CD4-positive, alpha-beta T cell (primary cell): ENCODE data around the gene KCNA2. TPM values are rescaled to one million over a fixed set of nuclear protein-coding genes. Genes with fewer than 3 reads are reported as not detected.

Experiments used
- ATAC-seq: fragments of 200-7000 bp; cut with Tn5 transposase; one replicate; pipeline ENCODE4 v1.10.0; 2022; ENCODE audit warnings: mild to moderate bottlenecking; ENCODE audit not compliant: poor library complexity
- CTCF ChIA-PET: fragments of 350-600 bp; sonication (Branson Sonifier 250); formaldehyde crosslinking; loops from one replicate; lab custom pipeline; 2021; ENCODE audit warnings: antibody characterized with exemption, inconsistent platforms; lab: Charles Lee
- POLR2A ChIA-PET: fragments of 350-600 bp; sonication (Branson Sonifier 250); formaldehyde crosslinking; loops from one replicate; lab custom pipeline; 2021; ENCODE audit warnings: antibody characterized with exemption, inconsistent platforms; lab: Charles Lee
- DNase-seq, 14 experiments: peaks; one replicate each; pipeline ENCODE4 v3.0.0-alpha.2; 2013 to 2020; ENCODE audit warnings: mixed read lengths in 2 of 14
- H3K27ac ChIP-seq, 2 donors: one replicate each; pipeline versions ENCODE4 v1.5.1 to v1.7.0; 2013; ENCODE audit warnings: low read length in 2 of 2, low read depth in 1 of 2, mild to moderate bottlenecking in 1 of 2
- H3K27me3 ChIP-seq, 2 experiments: 1 replicate in 1 of 2; 2 replicates in 1 of 2; pipeline versions ENCODE4 v1.6.1 to v1.7.0; 2013; ENCODE audit warnings: low read length in 2 of 2, control low read depth in 1 of 2, mild to moderate bottlenecking in 1 of 2, moderate library complexity in 1 of 2; ENCODE audit not compliant: insufficient read depth in 2 of 2, control insufficient read depth in 1 of 2
- H3K36me3 ChIP-seq: one replicate; pipeline ENCODE4 v1.6.1; 2013; ENCODE audit warnings: low read length, control low read depth; ENCODE audit not compliant: insufficient read depth
- H3K4me1 ChIP-seq: one replicate; pipeline ENCODE4 v1.6.1; 2013; ENCODE audit warnings: low read length, control low read depth; ENCODE audit not compliant: insufficient read depth
- H3K4me3 ChIP-seq: one replicate; pipeline ENCODE4 v1.5.1; 2013; ENCODE audit warnings: mild to moderate bottlenecking, low read length, moderate library complexity
- H3K9me3 ChIP-seq, 2 experiments: 1 replicate in 1 of 2; 2 replicates in 1 of 2; pipeline versions ENCODE4 v1.6.1 to v1.7.0; 2013; ENCODE audit warnings: low read length in 2 of 2, mild to moderate bottlenecking in 2 of 2, control low read depth in 1 of 2, moderate library complexity in 1 of 2; ENCODE audit not compliant: control insufficient read depth in 1 of 2, insufficient read depth in 1 of 2
- H3K27ac Mint-ChIP-seq: one replicate; pipeline ENCODE4 v1.8.0; 2020; ENCODE audit warnings: mixed read lengths
- H3K27me3 Mint-ChIP-seq: one replicate; pipeline ENCODE4 v1.8.0; 2021; ENCODE audit warnings: mixed read lengths
- H3K36me3 Mint-ChIP-seq: one replicate; pipeline ENCODE4 v1.8.0; 2021; ENCODE audit warnings: low read depth, mixed read lengths
- H3K4me1 Mint-ChIP-seq: one replicate; pipeline ENCODE4 v1.8.0; 2021; ENCODE audit warnings: low read depth, mixed read lengths
- H3K4me3 Mint-ChIP-seq: one replicate; pipeline ENCODE4 v1.8.0; 2020; ENCODE audit warnings: mild to moderate bottlenecking, mixed read lengths
- H3K9me3 Mint-ChIP-seq: one replicate; pipeline ENCODE4 v1.8.0; 2020; ENCODE audit warnings: mixed read lengths
- CTCF ChIP-seq: fragments of 200-600 bp; IDR thresholded peaks from one replicate; pipeline ENCODE4 v1.8.0; 2022; ENCODE audit warnings: antibody characterized with exemption, mild to moderate bottlenecking
- intact Hi-C, 2 experiments: fragments of 100-400 bp; cut with DNase I in 1 of 2; cut with micrococcal nuclease in 1 of 2; formaldehyde crosslinking; loops; one replicate each; pipeline versions ENCODE4 v1.15.1 to v1.9.0; 2023 to 2025; cut with DNase I, micrococcal nuclease
- total RNA-seq, 174 experiments: library from RNA in 2 of 174; stranded (reverse) in 2 of 174; gene quantifications; one replicate each; pipeline ENCODE4 v1.2.3 and lab custom pipeline; 2021 to 2026

The KCNA2 gene
- total RNA-seq, 2 experiments from 2014 or later, result 0.78 to 0.88 TPM

GRCh38 chr1:110561596-110561995 is 44.6 kb downstream of the KCNA2 start:
- no peak for TF ChIP-seq CTCF
- H3K27ac Mint-ChIP-seq, result no peak overlapping the region
- no peaks in the 10 kb centered on the region for H3K36me3 Mint-ChIP-seq
- ATAC-seq, result no peak
- Histone ChIP-seq H3K27ac (no peak overlapping the region), H3K36me3 (no peaks in the 10 kb centered on the region), H3K9me3 (no peaks in the 10 kb centered on the region), H3K4me3 (no peak overlapping the region), H3K4me1 (no peaks in the 10 kb centered on the region), H3K27me3 (peaks cover 2 to 13% of the 10 kb centered on the region in 2 experiments)
- intact Hi-C loops, result no loop called here
- H3K9me3 Mint-ChIP-seq, result no peaks in the 10 kb centered on the region
- ChIA-PET POLR2A (no interaction called here), CTCF (no interaction called here)
- no peak overlapping the region for H3K4me3 Mint-ChIP-seq
- DNase-seq, result no peak
- H3K4me1 Mint-ChIP-seq, result no peaks in the 10 kb centered on the region
- H3K27me3 Mint-ChIP-seq, result peaks cover 62% of the 10 kb centered on the region

GRCh38 chr1:110559157-110559556 is 47.0 kb downstream of the KCNA2 start:
- peaks cover 61% of the 10 kb centered on the region for H3K27me3 Mint-ChIP-seq
- ATAC-seq, result no peak

GRCh38 chr1:110557481-110557880 is 48.7 kb downstream of the KCNA2 start:
- H3K27me3 Mint-ChIP-seq, result peaks cover 67% of the 10 kb centered on the region
- H3K27ac Mint-ChIP-seq, result no peak overlapping the region
- ATAC-seq (no peak), DNase-seq (no peak)
- Histone ChIP-seq H3K4me3 (no peak overlapping the region), H3K27me3 (peaks cover 28 to 45% of the 10 kb centered on the region in 2 experiments), H3K27ac (no peak overlapping the region), H3K9me3 (no peaks in the 10 kb centered on the region), H3K4me1 (peaks cover 11% of the 10 kb centered on the region), H3K36me3 (no peaks in the 10 kb centered on the region)
- no peaks in the 10 kb centered on the region for H3K36me3 Mint-ChIP-seq
- H3K4me3 Mint-ChIP-seq, result no peak overlapping the region
- no peaks in the 10 kb centered on the region for H3K9me3 Mint-ChIP-seq
- H3K4me1 Mint-ChIP-seq, result no peaks in the 10 kb centered on the region
- CTCF ChIA-PET, result interaction anchor here (1.1 kb wide), 1 partner anchor 62 kb away, joined by 3 read pairs; no protein-coding TSS in a partner anchor
- intact Hi-C loops, result loop anchor here in 1 of 2 experiments (5.0 kb wide), 1 partner anchor 210 kb away; no protein-coding TSS in a partner anchor
- POLR2A ChIA-PET, result no interaction called here
- TF ChIP-seq CTCF, result no peak

More at GRCh38 chr1:110559157-110559556, 47.0 kb downstream of the KCNA2 start:
- intact Hi-C loops, result loop anchor here in 1 of 2 experiments (5.0 kb wide), 1 partner anchor 208 kb away; no protein-coding TSS in a partner anchor
- no peak for TF ChIP-seq CTCF
- H3K36me3 ChIP-seq, result no peaks in the 10 kb centered on the region
- H3K27me3 ChIP-seq, result peaks cover 23 to 34% of the 10 kb centered on the region in 2 experiments
- no peak for DNase-seq
- H3K27ac Mint-ChIP-seq, result no peak overlapping the region
- ChIA-PET CTCF (no interaction called here), POLR2A (no interaction called here)
- H3K4me3 ChIP-seq, result no peak overlapping the region
- H3K27ac ChIP-seq, result no peak overlapping the region
- H3K36me3 Mint-ChIP-seq, result no peaks in the 10 kb centered on the region
- H3K4me3 Mint-ChIP-seq, result no peak overlapping the region
- peaks cover 11% of the 10 kb centered on the region for H3K4me1 ChIP-seq
- H3K4me1 Mint-ChIP-seq, result no peaks in the 10 kb centered on the region
- no peaks in the 10 kb centered on the region for H3K9me3 ChIP-seq
- H3K9me3 Mint-ChIP-seq, result no peaks in the 10 kb centered on the region
